ENCODE data around the gene TMEM128.
A peak's percentile ranks its signal among the peaks of the same experiment; 100 is the strongest.

The TMEM128 gene, protein sequence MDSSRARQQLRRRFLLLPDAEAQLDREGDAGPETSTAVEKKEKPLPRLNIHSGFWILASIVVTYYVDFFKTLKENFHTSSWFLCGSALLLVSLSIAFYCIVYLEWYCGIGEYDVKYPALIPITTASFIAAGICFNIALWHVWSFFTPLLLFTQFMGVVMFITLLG
- total RNA-seq, result 5.4 to 24.7 (median 20.1) reads per million in 9 experiments

DNA sequence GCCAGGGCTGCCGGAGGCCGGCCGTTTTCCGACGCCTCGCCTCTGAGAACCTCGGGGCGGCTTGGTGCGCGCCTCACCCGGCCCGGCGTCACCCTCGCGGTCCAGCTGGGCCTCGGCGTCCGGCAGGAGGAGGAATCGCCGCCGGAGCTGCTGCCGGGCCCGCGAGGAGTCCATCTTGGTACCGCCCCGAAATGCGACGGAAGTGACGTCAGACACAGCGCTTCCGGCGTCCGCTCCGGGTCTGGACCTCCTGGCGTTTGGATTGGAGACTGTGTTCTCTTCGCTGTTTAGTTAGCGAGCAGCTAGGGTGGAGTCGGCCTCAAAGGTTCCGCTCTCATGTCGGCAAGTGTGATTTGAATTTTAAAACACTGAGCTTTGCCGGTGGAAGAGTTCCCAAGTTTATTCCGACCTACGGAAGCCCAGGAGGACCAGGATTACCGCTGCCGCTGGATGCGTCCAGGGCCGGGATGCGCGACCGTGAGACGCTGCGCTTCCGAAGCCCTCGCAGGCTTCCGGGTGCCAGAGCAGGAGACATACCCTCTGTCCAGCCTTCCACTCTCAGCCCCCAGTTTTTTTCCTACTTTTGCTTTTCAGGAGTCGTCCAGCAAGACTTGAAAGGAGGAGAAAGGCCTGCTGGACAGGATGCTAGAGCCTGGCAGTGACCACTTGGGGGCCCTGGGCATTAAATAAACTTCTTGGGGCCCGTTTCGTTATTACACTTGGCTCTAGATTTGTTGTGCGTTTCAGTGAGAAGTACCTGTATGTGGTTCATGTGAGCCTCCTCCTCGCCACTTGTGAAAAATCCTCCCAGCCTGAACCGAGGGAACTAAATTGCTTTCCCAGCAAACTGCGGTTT lies at the start of gene TMEM128:
Gene TMEM128, minus strand, starts transcription at position 195 of the 856 bp plus-strand sequence. Its CDS starts 21 bp downstream, at position 174.
- H3K36me3 Mint-ChIP-seq (ENCODE audit: insufficient read depth), result peaks cover 40% of the 10 kb centered on the region
- H3K9me3 Mint-ChIP-seq, result no peaks in the 10 kb centered on the region
- peak; percentile 90 to 92 (median 91) for DNase-seq
- H3K4me3 Mint-ChIP-seq, result peak within 1 kb of the TSS; percentile 96 to 97
- H3K27ac Mint-ChIP-seq, result peak within 1 kb of the TSS; percentile 98
- H3K4me1 Mint-ChIP-seq (ENCODE audit: low read depth in 2 of 2), result peaks cover 19 to 29% of the 10 kb centered on the region in 2 donors
- ATAC-seq (replicated peaks), result peak; percentile 97
- no peaks in the 10 kb centered on the region for H3K27me3 Mint-ChIP-seq

DNA sequence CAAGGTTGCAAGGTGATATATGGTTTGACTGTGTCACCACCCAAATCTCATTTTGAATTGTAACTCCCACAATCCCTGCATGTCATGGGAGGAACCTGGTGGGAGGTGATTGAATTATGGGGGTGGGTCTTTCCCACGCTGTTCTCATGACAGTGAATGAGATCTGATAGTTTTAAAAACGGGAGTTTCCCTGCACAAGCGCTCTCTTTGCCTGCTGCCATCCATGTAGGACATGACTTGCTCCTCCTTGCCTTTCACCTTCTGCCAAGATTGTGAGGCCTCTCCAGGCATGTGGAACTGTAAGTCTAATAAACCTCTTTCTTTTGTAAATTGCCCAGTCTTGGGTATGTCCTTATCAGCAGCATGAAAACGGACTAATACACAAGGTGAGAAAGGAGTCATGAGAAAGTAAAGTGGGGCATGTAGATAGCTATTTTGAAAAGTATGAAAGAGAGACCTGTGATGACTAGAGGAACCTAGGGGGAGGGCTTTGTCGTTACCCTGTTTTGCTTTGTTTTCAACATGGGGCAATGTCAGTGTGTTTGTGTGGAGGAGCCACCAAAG lies 48.3 kb upstream of the TMEM128 start:
- no peaks in the 10 kb centered on the region for H3K9me3 Mint-ChIP-seq
- ATAC-seq (replicated peaks), result no peak
- H3K27ac Mint-ChIP-seq, result peak overlapping the region; percentile 33 to 44
- DNase-seq, result no peak
- no peaks in the 10 kb centered on the region for H3K27me3 Mint-ChIP-seq
- H3K4me1 Mint-ChIP-seq (ENCODE audit: low read depth in 2 of 2), result peaks cover 34 to 48% of the 10 kb centered on the region in 2 donors
- no peak overlapping the region for H3K4me3 Mint-ChIP-seq
- peaks cover 10% of the 10 kb centered on the region for H3K36me3 Mint-ChIP-seq (ENCODE audit: insufficient read depth)

DNA sequence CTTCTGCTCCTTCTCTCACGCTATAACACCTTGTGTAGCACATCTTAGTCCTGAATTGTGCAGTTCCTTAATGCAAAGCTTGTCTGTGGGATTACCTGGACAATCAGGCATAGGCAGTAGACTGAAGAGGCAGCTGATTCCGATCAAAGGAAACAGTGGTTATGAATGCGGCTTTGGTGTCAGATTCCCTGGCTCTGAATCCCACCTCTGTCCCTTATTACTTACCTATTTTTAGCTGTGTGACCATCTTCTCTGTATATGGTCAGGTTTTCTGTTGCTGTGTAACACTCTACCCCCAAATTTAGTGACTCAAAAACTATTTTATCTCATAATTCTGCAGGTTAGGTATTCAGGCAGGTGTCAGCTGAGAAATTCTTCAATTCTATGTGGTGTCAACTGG lies 45.3 kb upstream of the TMEM128 start:
- H3K27ac Mint-ChIP-seq, result peak overlapping the region in 1 of 2 donors; percentile 32
- H3K4me1 Mint-ChIP-seq (ENCODE audit: low read depth in 2 of 2), result peaks cover 45 to 60% of the 10 kb centered on the region in 2 donors

DNA sequence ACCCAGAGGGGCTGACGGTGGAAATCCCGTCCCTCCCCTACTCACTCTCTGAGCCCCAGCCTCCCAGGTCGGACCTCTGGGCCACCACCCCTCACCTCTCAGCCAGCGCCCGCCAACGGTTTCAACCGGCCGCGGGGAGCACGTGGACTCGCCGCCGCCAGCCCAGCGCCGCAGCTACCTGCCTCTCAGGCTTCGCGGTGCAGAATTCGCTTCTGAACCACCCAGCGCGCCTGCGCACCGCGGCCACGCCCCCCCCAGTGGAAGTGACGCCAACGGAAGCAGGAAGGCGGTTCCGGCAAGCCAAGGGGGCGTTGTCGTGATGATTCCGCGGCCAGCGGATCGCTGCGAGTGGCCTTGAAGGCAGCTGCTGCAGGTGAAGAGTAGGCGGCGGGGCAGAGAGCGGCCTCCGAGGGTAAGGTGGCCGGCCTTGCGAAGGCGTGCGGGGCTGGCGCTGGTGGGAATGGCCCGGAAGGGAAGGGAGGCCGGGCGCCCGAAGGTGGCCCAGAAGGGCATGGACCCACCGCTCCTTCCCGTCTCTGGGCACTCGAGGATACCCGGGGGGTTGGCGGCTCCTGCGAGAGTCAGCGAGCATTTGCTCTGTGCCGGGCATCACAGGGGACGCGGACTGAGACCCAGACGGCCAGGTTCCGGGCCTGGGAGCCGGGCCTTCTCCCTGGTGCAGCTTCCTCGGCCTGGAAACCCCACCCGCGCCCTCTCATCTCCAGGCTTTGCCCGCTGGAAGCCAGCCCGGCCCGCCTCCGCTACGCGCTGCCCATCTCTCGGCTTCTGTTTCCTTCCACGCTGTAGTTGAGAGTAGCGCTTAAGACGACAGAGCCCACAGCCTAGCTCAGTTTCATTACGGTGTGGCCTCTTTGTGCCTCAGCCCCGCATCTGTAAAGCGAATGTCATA lies 42.2 kb upstream of the TMEM128 start, which contains the start of the genes LYAR and ZBTB49:
Gene LYAR, minus strand, starts transcription at position 214 of the 910 bp plus-strand sequence. CDS start 6,412 bp downstream, outside the sequence.
Gene ZBTB49, plus strand, starts transcription at position 311 of the 910 bp plus-strand sequence. CDS start 9,695 bp downstream, outside the sequence.
- H3K4me1 Mint-ChIP-seq (ENCODE audit: low read depth in 2 of 2), result peaks cover 47 to 61% of the 10 kb centered on the region in 2 donors
- peak within 1 kb of the TSS; percentile 95 to 97 for H3K27ac Mint-ChIP-seq
- peaks cover 23% of the 10 kb centered on the region for H3K36me3 Mint-ChIP-seq (ENCODE audit: insufficient read depth)
- H3K4me3 Mint-ChIP-seq, result peak within 1 kb of the TSS; percentile 92 to 99
- no peaks in the 10 kb centered on the region for H3K9me3 Mint-ChIP-seq
- ATAC-seq (replicated peaks) (peak; percentile 91), DNase-seq (peak; percentile 98 to 99 (median 99))
- H3K27me3 Mint-ChIP-seq, result no peaks in the 10 kb centered on the region

More for the DNA sequence above, 45.3 kb upstream of the TMEM128 start:
- Mint-ChIP-seq H3K27me3 (no peaks in the 10 kb centered on the region), H3K36me3 (ENCODE audit: insufficient read depth) (peaks cover 20% of the 10 kb centered on the region), H3K4me3 (no peak overlapping the region), H3K9me3 (no peaks in the 10 kb centered on the region)
- ATAC-seq (replicated peaks) (no peak), DNase-seq (no peak)

DNA sequence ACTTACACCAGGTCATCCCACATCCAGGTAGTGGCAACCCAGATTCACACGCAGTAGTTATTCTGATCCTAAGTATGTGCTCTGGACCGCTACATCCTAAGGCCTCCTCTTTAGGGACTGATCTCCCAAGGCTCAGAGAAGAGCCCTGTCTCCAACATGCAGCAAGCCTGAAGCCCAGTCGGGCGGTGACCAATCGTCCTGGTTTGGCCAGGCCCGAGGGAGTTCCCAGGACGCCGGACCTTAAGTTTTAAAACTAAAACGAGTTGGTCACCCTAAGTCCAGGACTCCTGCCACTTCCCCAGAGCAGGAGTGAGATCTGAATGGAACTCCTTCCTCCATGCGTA lies 41.5 kb upstream of the TMEM128 start:
- H3K36me3 Mint-ChIP-seq (ENCODE audit: insufficient read depth), result peaks cover 29% of the 10 kb centered on the region
- no peaks in the 10 kb centered on the region for H3K9me3 Mint-ChIP-seq
- H3K27me3 Mint-ChIP-seq, result no peaks in the 10 kb centered on the region
- peak overlapping the region; percentile 95 to 97 for H3K27ac Mint-ChIP-seq
- H3K4me1 Mint-ChIP-seq (ENCODE audit: low read depth in 2 of 2), result peaks cover 46 to 55% of the 10 kb centered on the region in 2 donors
- ATAC-seq (replicated peaks), result peak; percentile 3
- DNase-seq, result no peak
- peak overlapping the region; percentile 92 to 99 for H3K4me3 Mint-ChIP-seq

DNA sequence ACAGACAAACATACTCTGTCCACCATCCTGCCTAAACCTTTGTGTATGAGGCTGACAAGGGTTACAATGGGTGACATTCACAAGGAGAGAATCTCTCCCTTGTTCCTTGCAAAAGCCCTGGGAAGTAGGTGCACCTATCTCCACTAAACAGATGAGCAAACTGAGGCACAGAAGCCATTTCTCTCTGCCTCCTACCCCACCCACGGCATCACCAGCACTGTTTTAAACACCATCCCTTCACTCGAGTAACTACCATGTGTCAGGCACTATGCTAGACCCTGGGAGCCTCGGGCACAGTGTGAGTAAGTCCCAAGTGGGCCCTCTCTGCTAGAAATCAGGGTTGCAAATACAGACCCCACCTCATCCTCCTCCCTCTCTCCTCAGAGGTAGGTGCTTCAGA lies 41.0 kb upstream of the TMEM128 start:
- Mint-ChIP-seq H3K4me1 (ENCODE audit: low read depth in 2 of 2) (peaks cover 46 to 53% of the 10 kb centered on the region in 2 donors), H3K4me3 (peak overlapping the region; percentile 92 to 99), H3K36me3 (ENCODE audit: insufficient read depth) (peaks cover 31% of the 10 kb centered on the region), H3K27ac (peak overlapping the region; percentile 95 to 97), H3K27me3 (no peaks in the 10 kb centered on the region), H3K9me3 (no peaks in the 10 kb centered on the region)
- ATAC-seq (replicated peaks) (no peak), DNase-seq (no peak)

DNA sequence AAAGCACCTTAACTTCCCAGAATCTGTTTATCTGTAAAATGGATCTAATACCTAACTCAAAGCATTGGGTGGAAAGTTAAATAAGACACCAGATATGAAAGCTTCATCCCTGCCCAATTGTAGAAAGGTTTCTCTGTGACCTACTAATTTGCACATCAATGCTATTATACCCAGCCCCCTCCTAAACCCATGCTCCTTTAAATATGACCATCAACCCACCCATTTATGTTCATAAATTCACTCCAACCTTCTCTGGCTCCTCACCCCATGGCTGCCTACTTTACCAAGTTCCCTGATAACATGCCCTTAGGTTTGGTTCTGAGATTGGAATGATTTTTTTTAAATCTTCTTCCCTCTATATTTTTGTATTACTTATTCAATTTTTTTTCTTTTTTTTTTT lies 40.1 kb upstream of the TMEM128 start:
- H3K9me3 Mint-ChIP-seq, result no peaks in the 10 kb centered on the region
- H3K36me3 Mint-ChIP-seq (ENCODE audit: insufficient read depth), result peaks cover 39% of the 10 kb centered on the region
- DNase-seq, result no peak
- peak overlapping the region; percentile 67 to 95 for H3K27ac Mint-ChIP-seq
- peak overlapping the region; percentile 92 to 99 for H3K4me3 Mint-ChIP-seq
- no peaks in the 10 kb centered on the region for H3K27me3 Mint-ChIP-seq
- peaks cover 41 to 52% of the 10 kb centered on the region in 2 donors for H3K4me1 Mint-ChIP-seq (ENCODE audit: low read depth in 2 of 2)
- ATAC-seq (replicated peaks), result no peak

DNA sequence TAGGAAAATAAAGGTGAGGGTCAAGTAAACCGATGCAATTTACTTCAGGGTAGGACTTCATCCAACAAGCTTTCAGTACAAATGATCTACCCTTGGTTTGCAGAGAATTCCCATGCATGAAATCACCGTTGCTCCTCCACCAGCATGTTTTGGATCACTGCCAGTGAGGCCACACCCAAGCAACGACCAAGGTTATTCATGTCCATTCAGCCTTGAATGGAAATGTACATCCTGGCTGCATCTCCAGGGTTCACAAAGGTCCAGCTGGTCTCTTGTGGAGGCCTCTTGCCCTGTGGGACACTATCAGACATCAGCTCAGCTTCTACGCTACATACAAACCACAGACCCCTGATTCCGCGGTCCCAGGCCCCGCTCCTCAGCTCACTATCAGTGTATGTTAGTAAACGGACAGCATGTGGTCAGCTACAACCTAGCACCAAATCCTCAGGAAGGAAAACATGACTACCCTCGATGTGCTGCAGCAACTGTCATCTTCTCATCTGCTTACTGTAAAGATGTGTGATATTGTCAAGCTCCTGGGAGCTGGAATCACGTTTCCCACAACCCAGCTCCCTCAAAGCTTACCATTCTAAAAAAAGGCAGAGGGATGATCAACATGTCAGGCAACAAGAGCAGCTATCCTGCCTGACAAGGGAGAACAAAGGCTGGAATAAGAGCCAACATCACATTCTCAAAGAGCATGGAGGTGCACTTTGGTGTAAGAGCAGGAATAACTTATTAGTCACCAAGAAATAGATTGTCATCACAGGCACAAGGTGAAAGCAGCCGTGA lies 37.0 kb upstream of the TMEM128 start:
- Mint-ChIP-seq H3K27ac (peak overlapping the region in 1 of 2 donors; percentile 42), H3K4me3 (no peak overlapping the region), H3K4me1 (ENCODE audit: low read depth in 2 of 2) (peaks cover 38 to 46% of the 10 kb centered on the region in 2 donors), H3K36me3 (ENCODE audit: insufficient read depth) (peaks cover 61% of the 10 kb centered on the region), H3K9me3 (no peaks in the 10 kb centered on the region), H3K27me3 (no peaks in the 10 kb centered on the region)
- no peak for ATAC-seq (replicated peaks)
- no peak for DNase-seq

DNA sequence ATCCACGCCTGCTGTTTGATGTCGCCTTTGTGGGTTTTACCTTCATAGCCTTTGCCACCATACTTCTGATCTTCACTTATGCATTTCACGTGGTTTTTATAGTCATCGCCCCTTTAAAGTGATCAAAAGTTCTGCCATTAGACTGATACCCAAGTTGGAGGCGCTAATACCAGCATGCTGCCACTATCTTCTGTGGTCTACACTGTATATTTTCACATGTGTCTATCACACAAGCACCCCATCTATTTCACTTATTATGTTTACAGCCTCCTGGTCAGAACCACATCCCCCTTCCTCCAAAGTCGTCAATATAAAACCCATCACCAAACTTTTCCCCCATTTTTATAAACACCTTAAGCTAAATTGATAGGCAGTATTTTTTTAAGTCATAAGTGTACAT lies 33.8 kb upstream of the TMEM128 start:
- H3K27ac Mint-ChIP-seq, result peak overlapping the region; percentile 14 to 85
- ATAC-seq (replicated peaks) (peak; percentile 14), DNase-seq (no peak)
- no peaks in the 10 kb centered on the region for H3K9me3 Mint-ChIP-seq
- H3K4me1 Mint-ChIP-seq (ENCODE audit: low read depth in 2 of 2), result peaks cover 14 to 22% of the 10 kb centered on the region in 2 donors
- peaks cover 75% of the 10 kb centered on the region for H3K36me3 Mint-ChIP-seq (ENCODE audit: insufficient read depth)
- no peak overlapping the region for H3K4me3 Mint-ChIP-seq
- H3K27me3 Mint-ChIP-seq, result no peaks in the 10 kb centered on the region

DNA sequence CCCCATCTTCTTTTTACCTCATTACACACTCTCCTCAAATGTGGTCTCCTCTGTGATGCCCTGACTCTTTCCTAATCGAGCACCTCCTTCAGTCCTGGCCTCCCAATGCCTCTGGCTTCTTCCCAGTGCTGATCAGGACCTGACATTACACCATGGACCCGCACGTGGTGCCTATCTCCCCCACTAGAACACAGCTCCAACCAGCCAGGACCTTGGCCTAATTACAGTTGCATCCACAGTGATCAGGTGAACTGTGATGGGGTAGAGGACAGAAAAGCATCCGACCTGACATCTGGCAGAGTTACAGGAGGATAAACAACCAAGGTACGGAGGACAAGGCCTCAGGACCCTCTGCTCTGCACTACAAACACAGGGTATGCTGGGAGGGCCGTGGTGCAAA lies 29.5 kb upstream of the TMEM128 start:
- DNase-seq (no peak), ATAC-seq (replicated peaks) (no peak)
- H3K4me1 Mint-ChIP-seq (ENCODE audit: low read depth in 2 of 2), result peaks cover 3 to 15% of the 10 kb centered on the region in 2 donors
- peak overlapping the region in 1 of 2 donors; percentile 51 for H3K27ac Mint-ChIP-seq
- no peaks in the 10 kb centered on the region for H3K27me3 Mint-ChIP-seq
- no peak overlapping the region for H3K4me3 Mint-ChIP-seq
- no peaks in the 10 kb centered on the region for H3K9me3 Mint-ChIP-seq
- H3K36me3 Mint-ChIP-seq (ENCODE audit: insufficient read depth), result peaks cover 71% of the 10 kb centered on the region

DNA sequence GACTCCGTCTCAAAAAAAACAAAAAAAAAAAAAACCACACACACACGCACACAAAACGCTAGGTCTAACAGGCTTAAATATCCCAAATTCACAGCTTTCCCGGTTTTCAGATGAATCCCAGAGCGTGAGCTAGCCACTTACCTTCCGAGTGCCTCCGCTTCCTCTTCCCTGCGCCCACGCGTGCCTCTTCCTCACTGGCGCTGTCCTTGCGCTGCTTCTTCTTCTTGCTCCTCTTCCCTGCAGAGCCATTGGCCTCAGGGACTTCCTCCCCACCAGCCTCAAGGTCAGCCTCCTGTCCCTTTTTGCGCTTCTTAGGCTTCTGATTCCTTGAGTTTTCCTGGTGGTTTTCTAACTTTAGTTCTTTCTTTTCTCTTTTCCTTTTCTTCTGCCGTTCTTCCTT lies 26.2 kb upstream of the TMEM128 start:
- ATAC-seq (replicated peaks), result no peak
- DNase-seq, result no peak
- Mint-ChIP-seq H3K27ac (peak overlapping the region; percentile 27 to 66), H3K9me3 (no peaks in the 10 kb centered on the region), H3K4me3 (no peak overlapping the region), H3K4me1 (ENCODE audit: low read depth in 2 of 2) (peaks cover 19 to 35% of the 10 kb centered on the region in 2 donors), H3K36me3 (ENCODE audit: insufficient read depth) (peaks cover 51% of the 10 kb centered on the region), H3K27me3 (no peaks in the 10 kb centered on the region)

DNA sequence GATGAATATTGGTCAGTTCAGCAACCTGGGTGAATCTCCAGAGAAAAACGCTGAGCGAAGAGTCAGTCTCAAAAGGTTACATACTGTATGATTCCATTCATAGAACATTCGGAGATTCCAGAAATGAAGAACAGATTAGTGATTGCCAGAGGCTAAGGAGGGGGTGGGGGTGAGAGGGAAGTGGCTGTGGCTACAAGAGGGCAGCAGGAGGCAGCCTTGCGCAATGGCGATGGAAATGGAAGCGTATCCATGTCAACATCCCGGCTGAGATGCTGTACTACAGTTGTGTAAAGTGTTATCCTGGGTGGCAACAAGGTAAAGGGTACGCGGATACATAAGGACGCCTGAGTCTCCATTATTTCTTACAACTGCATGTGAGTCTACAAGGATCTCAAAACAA lies 23.9 kb upstream of the TMEM128 start:
- Mint-ChIP-seq H3K4me1 (ENCODE audit: low read depth in 2 of 2) (peaks cover 34 to 40% of the 10 kb centered on the region in 2 donors), H3K27ac (peak overlapping the region; percentile 98 to 99), H3K9me3 (no peaks in the 10 kb centered on the region), H3K4me3 (no peak overlapping the region), H3K27me3 (no peaks in the 10 kb centered on the region), H3K36me3 (ENCODE audit: insufficient read depth) (peaks cover 48% of the 10 kb centered on the region)
- DNase-seq, result no peak
- ATAC-seq (replicated peaks), result no peak

All from effector memory CD8-positive, alpha-beta T cell (primary cell).